Activated CD4-positive, alpha-beta memory T cell treated with anti-CD3 and anti-CD28 coated beads for 36 hours (primary cell): Measurements from ENCODE around the gene MEGF8. TPM values are rescaled to one million over a fixed set of nuclear protein-coding genes. Genes with fewer than 3 reads are reported as not detected.
A peak's percentile ranks its signal among the peaks of the same experiment; 100 is the strongest.

Source experiments
- CTCF ChIA-PET: fragments of 350-600 bp; sonication (Branson Sonifier 250); formaldehyde crosslinking; loops from one replicate; lab custom pipeline; 2021; ENCODE audit warnings: antibody characterized with exemption, inconsistent platforms; lab: Charles Lee
- POLR2A ChIA-PET: fragments of 350-600 bp; sonication (Branson Sonifier 250); formaldehyde crosslinking; loops from one replicate; lab custom pipeline; 2021; ENCODE audit warnings: antibody characterized with exemption; lab: Charles Lee
- DNase-seq: peaks from one replicate; pipeline ENCODE4 v3.0.0-alpha.2; 2020
- H3K27ac Mint-ChIP-seq: one replicate; pipeline ENCODE4 v1.8.0; 2021; ENCODE audit warnings: mixed read lengths
- H3K27me3 Mint-ChIP-seq: one replicate; pipeline ENCODE4 v1.8.0; 2021; ENCODE audit warnings: mixed read lengths
- H3K36me3 Mint-ChIP-seq: one replicate; pipeline ENCODE4 v1.8.0; 2021; ENCODE audit warnings: mixed read lengths
- H3K4me1 Mint-ChIP-seq: one replicate; pipeline ENCODE4 v1.8.0; 2021; ENCODE audit warnings: low read depth, mixed read lengths
- H3K4me3 Mint-ChIP-seq: one replicate; pipeline ENCODE4 v1.8.0; 2021; ENCODE audit warnings: mild to moderate bottlenecking, mixed read lengths
- H3K9me3 Mint-ChIP-seq: one replicate; pipeline ENCODE4 v1.8.0; 2021; ENCODE audit warnings: mixed read lengths
- intact Hi-C: fragments of 100-400 bp; cut with micrococcal nuclease; formaldehyde crosslinking; loops from one replicate; pipeline ENCODE4 v1.15.1; 2023
- total RNA-seq, 2 experiments: library from RNA; stranded (reverse); gene quantifications; one replicate each; pipeline ENCODE4 v1.2.3, GENCODE V29; 2021

The MEGF8 gene
- total RNA-seq, 2 experiments from 2014 or later: 6.0 to 7.2 TPM

DNA sequence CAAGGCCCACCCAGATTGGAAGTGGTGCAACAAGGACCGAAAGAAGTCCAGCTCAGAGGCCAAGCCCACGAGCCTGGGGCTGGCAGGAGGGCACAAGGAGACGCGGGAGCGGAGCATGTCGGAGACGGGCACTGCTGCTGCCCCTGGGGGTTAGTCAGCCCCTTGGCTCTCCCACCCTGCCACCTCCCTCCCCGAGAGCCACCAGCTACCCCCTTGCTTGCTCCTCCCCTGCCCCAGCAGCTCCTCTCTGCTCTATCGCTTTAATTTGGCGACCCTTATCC lies 37.7 kb upstream of the MEGF8 start:
- no peak for DNase-seq
- H3K4me1 Mint-ChIP-seq: peaks cover 20% of the 10 kb centered on the region
- H3K27ac Mint-ChIP-seq: no peak overlapping the region
- no peak overlapping the region for H3K4me3 Mint-ChIP-seq
- peaks cover 11% of the 10 kb centered on the region for H3K36me3 Mint-ChIP-seq
- no peaks in the 10 kb centered on the region for H3K9me3 Mint-ChIP-seq
- intact Hi-C loops: no loop called here
- POLR2A ChIA-PET: no interaction called here
- no peaks in the 10 kb centered on the region for H3K27me3 Mint-ChIP-seq
- CTCF ChIA-PET: interaction anchor here (0.6 to 1.4 kb wide), 3 partner anchors 8 to 155 kb away, joined by 3 to 6 read pairs (median 4); no protein-coding TSS in a partner anchor

DNA sequence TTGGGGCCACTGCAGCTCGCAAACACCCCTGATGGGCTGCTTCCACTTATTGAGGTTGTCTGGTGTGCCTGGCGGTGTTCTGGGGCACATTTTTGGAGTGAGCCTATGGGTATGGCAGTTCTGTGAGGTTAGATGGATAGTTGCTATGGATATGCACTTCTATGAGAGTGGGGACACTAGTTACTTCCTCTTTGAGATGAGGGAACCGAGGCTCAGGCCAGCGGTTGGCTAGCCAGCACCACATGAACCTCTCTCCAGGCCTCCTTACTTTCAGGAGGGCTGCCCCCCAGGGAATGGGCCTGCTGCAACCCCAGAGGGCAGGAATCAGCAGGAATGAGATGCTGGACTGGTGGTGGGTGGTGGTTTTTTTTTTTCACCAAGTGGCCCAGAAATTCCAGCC lies 37.0 kb upstream of the MEGF8 start:
- Mint-ChIP-seq H3K27ac (no peak overlapping the region), H3K36me3 (peaks cover 14% of the 10 kb centered on the region), H3K4me3 (no peak overlapping the region), H3K4me1 (peaks cover 20% of the 10 kb centered on the region), H3K27me3 (no peaks in the 10 kb centered on the region), H3K9me3 (no peaks in the 10 kb centered on the region)
- no peak for DNase-seq
- intact Hi-C loops: no loop called here
- CTCF ChIA-PET: interaction anchor here (1.4 to 2.1 kb wide), 2 partner anchors 9 to 10 kb away, joined by 4 to 6 read pairs; no protein-coding TSS in a partner anchor
- POLR2A ChIA-PET: no interaction called here

DNA sequence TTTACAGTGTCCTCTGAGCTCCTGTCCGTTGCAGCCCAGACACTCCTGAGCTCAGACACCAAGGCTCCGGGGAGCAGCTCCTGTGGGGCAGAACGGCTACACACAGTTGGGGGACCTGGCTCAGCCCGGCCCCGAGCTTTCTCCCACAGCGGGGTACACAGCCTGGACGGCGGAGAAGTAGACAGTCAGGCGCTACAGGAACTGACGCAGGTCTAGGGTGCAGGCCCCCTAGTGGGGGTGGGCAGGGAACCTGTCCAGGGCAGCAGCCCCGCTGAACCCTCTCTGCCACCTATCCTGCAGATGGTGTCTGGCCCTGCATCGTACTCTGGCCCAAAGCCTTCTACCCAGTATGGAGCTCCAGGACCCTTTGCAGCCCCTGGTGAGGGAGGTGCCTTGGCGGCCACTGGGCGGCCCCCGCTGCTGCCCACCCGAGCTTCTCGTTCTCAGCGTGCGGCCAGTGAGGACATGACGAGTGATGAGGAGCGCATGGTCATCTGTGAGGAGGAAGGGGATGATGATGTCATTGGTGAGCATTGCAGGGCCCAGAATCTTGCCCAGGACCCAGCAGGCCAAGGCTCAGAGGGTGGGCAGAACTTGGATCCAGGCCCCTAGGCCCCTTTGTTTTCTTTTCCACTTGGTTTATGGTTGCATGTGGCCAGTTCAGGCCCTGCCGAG lies 36.4 kb upstream of the MEGF8 start:
- peaks cover 20% of the 10 kb centered on the region for H3K4me1 Mint-ChIP-seq
- H3K36me3 Mint-ChIP-seq: peaks cover 15% of the 10 kb centered on the region
- no peak overlapping the region for H3K27ac Mint-ChIP-seq
- CTCF ChIA-PET: interaction anchor here (2.1 kb wide), 1 partner anchor 9 kb away, joined by 4 read pairs; no protein-coding TSS in a partner anchor
- H3K27me3 Mint-ChIP-seq: no peaks in the 10 kb centered on the region
- POLR2A ChIA-PET: no interaction called here
- intact Hi-C loops: no loop called here
- no peak overlapping the region for H3K4me3 Mint-ChIP-seq
- no peak for DNase-seq
- no peaks in the 10 kb centered on the region for H3K9me3 Mint-ChIP-seq

DNA sequence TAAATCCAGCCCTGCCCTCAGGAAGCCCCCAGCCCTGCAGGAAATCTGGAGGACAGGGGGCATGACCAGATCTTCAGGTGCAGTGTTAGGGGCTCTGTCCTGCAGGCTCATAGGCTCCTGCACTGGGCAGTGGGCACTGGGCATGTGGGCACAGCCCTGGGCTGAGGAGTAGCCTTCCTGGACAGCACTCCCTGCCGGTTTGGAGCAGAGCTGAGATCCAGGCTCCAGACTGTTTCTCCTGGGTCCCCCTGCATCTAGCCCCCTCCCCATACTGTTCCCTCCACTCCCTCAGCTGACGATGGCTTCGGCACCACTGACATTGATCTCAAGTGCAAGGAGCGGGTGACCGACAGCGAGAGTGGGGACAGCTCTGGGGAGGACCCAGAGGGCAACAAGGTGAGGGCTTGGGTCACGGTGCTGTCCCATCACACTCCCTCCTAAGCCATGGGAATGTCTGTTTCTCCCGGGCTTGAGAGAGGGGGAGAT lies 35.8 kb upstream of the MEGF8 start:
- intact Hi-C loops: no loop called here
- H3K4me3 Mint-ChIP-seq: no peak overlapping the region
- CTCF ChIA-PET: interaction anchor here (2.1 kb wide), 1 partner anchor 8 kb away, joined by 4 read pairs; no protein-coding TSS in a partner anchor
- POLR2A ChIA-PET: no interaction called here
- no peaks in the 10 kb centered on the region for H3K9me3 Mint-ChIP-seq
- H3K36me3 Mint-ChIP-seq: peaks cover 15% of the 10 kb centered on the region
- peaks cover 20% of the 10 kb centered on the region for H3K4me1 Mint-ChIP-seq
- no peaks in the 10 kb centered on the region for H3K27me3 Mint-ChIP-seq
- H3K27ac Mint-ChIP-seq: no peak overlapping the region
- DNase-seq: no peak

DNA sequence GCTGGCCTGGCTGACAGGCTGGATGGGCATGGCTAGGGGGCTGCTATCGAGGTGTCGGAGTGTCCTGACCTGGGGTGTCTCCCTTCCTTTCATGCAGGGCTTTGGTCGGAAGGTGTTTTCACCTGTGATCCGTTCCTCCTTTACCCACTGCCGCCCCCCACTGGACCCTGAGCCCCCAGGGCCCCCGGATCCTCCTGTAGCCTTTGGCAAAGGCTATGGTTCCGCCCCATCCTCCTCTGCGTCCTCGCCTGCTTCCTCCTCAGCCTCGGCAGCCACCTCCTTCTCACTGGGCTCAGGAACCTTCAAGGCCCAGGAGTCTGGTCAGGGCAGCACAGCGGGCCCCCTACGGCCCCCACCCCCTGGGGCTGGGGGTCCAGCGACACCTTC lies 35.3 kb upstream of the MEGF8 start:
- ChIA-PET CTCF (interaction anchor here (2.1 kb wide), 1 partner anchor 8 kb away, joined by 4 read pairs; no protein-coding TSS in a partner anchor), POLR2A (no interaction called here)
- no peak for DNase-seq
- no peaks in the 10 kb centered on the region for H3K9me3 Mint-ChIP-seq
- H3K27ac Mint-ChIP-seq: no peak overlapping the region
- no peaks in the 10 kb centered on the region for H3K27me3 Mint-ChIP-seq
- H3K36me3 Mint-ChIP-seq: peaks cover 15% of the 10 kb centered on the region
- intact Hi-C loops: no loop called here
- peaks cover 16% of the 10 kb centered on the region for H3K4me1 Mint-ChIP-seq
- no peak overlapping the region for H3K4me3 Mint-ChIP-seq

DNA sequence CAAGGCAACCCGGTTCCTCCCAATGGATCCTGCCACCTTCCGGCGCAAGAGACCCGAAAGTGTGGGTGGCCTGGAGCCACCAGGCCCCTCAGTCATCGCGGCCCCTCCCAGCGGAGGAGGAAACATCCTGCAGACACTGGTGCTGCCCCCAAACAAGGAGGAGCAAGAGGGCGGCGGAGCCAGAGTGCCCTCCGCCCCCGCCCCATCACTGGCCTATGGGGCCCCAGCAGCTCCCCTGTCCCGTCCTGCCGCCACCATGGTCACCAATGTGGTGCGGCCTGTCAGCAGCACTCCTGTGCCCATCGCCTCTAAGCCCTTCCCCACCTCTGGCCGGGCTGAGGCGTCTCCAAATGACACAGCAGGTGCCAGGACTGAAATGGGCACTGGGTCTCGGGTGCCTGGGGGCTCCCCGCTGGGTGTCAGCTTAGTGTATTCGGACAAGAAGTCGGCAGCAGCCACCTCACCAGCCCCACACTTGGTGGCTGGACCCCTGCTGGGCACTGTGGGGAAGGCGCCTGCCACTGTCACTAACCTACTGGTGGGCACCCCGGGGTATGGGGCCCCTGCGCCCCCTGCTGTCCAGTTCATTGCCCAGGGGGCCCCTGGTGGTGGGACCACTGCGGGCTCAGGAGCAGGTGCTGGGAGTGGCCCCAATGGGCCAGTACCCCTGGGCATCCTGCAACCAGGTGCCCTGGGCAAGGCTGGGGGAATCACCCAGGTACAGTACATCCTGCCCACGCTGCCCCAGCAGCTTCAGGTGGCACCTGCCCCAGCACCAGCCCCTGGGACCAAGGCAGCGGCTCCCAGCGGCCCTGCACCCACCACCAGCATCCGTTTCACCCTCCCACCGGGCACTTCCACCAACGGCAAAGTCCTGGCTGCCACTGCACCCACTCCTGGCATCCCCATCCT lies 34.7 kb upstream of the MEGF8 start:
- DNase-seq: peak; percentile 59
- peaks cover 11% of the 10 kb centered on the region for H3K4me1 Mint-ChIP-seq
- POLR2A ChIA-PET: no interaction called here
- no peak overlapping the region for H3K27ac Mint-ChIP-seq
- H3K4me3 Mint-ChIP-seq: no peak overlapping the region
- intact Hi-C loops: no loop called here
- H3K36me3 Mint-ChIP-seq: peaks cover 15% of the 10 kb centered on the region
- H3K9me3 Mint-ChIP-seq: no peaks in the 10 kb centered on the region
- no peaks in the 10 kb centered on the region for H3K27me3 Mint-ChIP-seq
- CTCF ChIA-PET: no interaction called here

DNA sequence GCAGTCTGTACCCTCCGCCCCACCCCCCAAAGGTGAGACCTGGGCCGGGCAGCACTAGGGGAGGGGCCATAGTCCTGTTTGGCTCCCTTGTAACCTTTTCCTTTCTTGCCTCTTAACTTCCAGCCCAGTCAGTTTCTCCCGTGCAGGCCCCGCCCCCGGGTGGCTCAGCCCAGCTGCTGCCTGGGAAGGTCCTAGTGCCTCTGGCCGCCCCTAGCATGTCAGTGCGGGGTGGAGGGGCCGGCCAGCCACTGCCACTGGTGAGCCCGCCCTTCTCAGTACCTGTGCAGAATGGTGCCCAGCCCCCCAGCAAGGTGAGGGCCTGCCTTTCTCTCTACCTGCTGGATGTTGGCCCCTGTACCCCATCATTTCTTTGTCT lies 34.0 kb upstream of the MEGF8 start:
- Mint-ChIP-seq H3K36me3 (peaks cover 15% of the 10 kb centered on the region), H3K27me3 (no peaks in the 10 kb centered on the region), H3K27ac (no peak overlapping the region), H3K9me3 (no peaks in the 10 kb centered on the region), H3K4me3 (no peak overlapping the region), H3K4me1 (peaks cover 9% of the 10 kb centered on the region)
- intact Hi-C loops: no loop called here
- DNase-seq: no peak
- ChIA-PET CTCF (no interaction called here), POLR2A (no interaction called here)

DNA sequence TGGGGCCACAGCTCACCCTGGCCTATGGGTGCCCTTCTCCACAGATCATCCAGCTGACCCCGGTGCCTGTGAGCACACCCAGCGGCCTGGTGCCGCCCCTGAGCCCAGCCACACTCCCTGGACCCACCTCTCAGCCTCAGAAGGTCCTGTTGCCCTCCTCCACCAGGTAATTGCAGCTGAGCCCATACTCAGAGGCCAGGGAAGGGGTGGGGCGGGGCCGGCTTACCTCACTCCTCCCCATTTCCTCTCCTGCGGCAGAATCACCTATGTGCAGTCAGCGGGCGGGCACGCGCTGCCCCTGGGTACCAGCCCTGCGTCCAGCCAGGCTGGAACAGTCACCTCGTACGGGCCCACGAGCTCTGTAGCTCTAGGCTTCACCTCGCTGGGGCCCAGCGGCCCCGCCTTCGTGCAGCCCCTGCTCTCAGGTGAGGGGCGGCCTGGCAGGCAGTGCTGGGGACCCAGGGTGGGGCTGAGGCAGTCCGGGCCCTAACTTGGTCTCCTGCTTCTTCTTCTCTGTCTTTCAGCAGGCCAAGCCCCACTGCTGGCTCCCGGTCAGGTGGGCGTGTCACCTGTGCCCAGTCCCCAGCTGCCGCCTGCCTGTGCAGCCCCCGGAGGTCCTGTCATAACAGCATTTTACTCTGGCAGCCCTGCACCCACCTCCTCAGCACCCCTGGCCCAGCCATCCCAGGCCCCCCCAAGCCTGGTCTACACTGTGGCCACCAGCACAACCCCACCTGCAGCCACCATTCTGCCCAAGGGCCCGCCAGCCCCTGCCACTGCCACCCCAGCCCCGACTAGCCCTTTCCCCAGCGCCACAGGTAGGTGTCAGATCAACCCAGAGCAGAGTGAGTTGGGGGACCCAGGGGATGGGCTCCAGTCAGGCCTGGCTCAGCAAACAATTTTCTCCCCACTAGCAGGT lies 33.1 kb upstream of the MEGF8 start:
- intact Hi-C loops: no loop called here
- H3K9me3 Mint-ChIP-seq: no peaks in the 10 kb centered on the region
- H3K36me3 Mint-ChIP-seq: peaks cover 15% of the 10 kb centered on the region
- H3K4me1 Mint-ChIP-seq: peaks cover 9% of the 10 kb centered on the region
- ChIA-PET POLR2A (no interaction called here), CTCF (no interaction called here)
- no peaks in the 10 kb centered on the region for H3K27me3 Mint-ChIP-seq
- no peak overlapping the region for H3K27ac Mint-ChIP-seq
- no peak overlapping the region for H3K4me3 Mint-ChIP-seq
- no peak for DNase-seq

DNA sequence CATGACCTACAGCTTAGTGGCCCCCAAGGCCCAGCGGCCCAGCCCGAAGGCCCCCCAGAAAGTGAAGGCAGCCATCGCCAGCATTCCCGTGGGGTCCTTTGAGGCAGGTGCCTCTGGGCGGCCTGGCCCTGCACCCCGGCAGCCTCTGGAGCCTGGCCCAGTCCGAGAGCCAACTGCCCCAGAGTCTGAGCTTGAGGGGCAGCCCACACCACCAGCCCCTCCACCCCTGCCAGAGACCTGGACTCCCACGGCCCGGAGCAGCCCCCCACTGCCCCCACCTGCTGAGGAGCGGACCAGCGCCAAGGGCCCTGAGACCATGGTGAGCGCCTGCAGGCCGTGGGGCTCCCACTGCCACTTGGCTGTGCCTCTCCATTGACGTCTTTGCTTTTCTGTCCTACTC lies 32.5 kb upstream of the MEGF8 start:
- no peak overlapping the region for H3K27ac Mint-ChIP-seq
- no peaks in the 10 kb centered on the region for H3K9me3 Mint-ChIP-seq
- DNase-seq: no peak
- intact Hi-C loops: no loop called here
- ChIA-PET POLR2A (no interaction called here), CTCF (no interaction called here)
- no peaks in the 10 kb centered on the region for H3K27me3 Mint-ChIP-seq
- H3K36me3 Mint-ChIP-seq: peaks cover 12% of the 10 kb centered on the region
- no peak overlapping the region for H3K4me3 Mint-ChIP-seq
- peaks cover 9% of the 10 kb centered on the region for H3K4me1 Mint-ChIP-seq

DNA sequence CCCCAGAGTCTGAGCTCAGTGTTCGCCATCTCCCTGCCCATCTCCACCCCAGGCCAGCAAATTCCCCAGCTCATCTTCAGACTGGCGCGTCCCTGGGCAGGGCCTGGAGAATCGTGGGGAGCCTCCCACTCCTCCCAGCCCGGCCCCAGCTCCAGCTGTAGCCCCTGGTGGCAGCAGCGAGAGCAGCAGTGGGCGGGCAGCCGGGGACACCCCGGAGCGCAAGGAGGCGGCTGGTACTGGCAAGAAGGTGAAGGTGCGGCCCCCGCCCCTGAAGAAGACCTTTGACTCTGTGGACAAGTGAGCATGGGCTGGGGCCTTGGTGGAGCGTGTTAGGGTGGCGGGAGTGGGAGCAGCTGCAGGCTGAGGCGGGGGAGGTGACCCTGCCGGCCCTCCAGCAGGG lies 31.9 kb upstream of the MEGF8 start:
- H3K27ac Mint-ChIP-seq: no peak overlapping the region
- DNase-seq: no peak
- POLR2A ChIA-PET: no interaction called here
- H3K4me1 Mint-ChIP-seq: peaks cover 9% of the 10 kb centered on the region
- H3K4me3 Mint-ChIP-seq: no peak overlapping the region
- no peaks in the 10 kb centered on the region for H3K9me3 Mint-ChIP-seq
- peaks cover 12% of the 10 kb centered on the region for H3K36me3 Mint-ChIP-seq
- CTCF ChIA-PET: interaction anchor here (0.6 to 1.3 kb wide), 2 partner anchors 47 to 179 kb away, joined by 3 read pairs; no protein-coding TSS in a partner anchor
- H3K27me3 Mint-ChIP-seq: no peaks in the 10 kb centered on the region
- intact Hi-C loops: no loop called here

DNA sequence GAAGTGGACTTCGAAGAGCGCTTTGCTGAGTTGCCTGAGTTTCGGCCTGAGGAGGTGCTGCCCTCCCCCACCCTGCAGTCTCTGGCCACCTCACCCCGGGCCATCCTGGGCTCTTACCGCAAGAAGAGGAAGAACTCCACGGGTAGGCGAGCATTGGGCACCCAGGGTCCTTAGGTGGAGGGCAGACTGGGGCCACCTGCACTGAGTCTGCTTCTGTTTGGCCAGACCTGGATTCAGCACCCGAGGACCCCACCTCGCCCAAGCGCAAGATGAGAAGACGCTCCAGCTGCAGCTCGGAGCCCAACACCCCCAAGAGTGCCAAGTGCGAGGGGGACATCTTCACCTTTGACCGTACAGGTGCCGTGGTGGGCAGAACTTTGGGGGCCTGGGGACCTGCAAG lies 31.5 kb upstream of the MEGF8 start:
- no peak for DNase-seq
- ChIA-PET POLR2A (no interaction called here), CTCF (interaction anchor here (0.6 to 1.3 kb wide), 2 partner anchors 47 to 179 kb away, joined by 3 read pairs; no protein-coding TSS in a partner anchor)
- no peaks in the 10 kb centered on the region for H3K27me3 Mint-ChIP-seq
- H3K9me3 Mint-ChIP-seq: no peaks in the 10 kb centered on the region
- H3K4me1 Mint-ChIP-seq: peaks cover 9% of the 10 kb centered on the region
- intact Hi-C loops: no loop called here
- peaks cover 12% of the 10 kb centered on the region for H3K36me3 Mint-ChIP-seq
- H3K4me3 Mint-ChIP-seq: no peak overlapping the region
- no peak overlapping the region for H3K27ac Mint-ChIP-seq
